Stimulated activated CD4-positive, alpha-beta T cell treated with anti-CD3 and anti-CD28 coated beads, Interleukin-15, amount 100 ng/mL, for 48 hours (primary cell): ENCODE results near the gene CBFA2T3.

Source experiments
- DNase-seq, 2 donors: peaks; one replicate each; pipeline ENCODE4 v3.0.0-alpha.2; 2020; ENCODE audit warnings: low read depth in 2 of 2

CBFA2T3 gene

DNA sequence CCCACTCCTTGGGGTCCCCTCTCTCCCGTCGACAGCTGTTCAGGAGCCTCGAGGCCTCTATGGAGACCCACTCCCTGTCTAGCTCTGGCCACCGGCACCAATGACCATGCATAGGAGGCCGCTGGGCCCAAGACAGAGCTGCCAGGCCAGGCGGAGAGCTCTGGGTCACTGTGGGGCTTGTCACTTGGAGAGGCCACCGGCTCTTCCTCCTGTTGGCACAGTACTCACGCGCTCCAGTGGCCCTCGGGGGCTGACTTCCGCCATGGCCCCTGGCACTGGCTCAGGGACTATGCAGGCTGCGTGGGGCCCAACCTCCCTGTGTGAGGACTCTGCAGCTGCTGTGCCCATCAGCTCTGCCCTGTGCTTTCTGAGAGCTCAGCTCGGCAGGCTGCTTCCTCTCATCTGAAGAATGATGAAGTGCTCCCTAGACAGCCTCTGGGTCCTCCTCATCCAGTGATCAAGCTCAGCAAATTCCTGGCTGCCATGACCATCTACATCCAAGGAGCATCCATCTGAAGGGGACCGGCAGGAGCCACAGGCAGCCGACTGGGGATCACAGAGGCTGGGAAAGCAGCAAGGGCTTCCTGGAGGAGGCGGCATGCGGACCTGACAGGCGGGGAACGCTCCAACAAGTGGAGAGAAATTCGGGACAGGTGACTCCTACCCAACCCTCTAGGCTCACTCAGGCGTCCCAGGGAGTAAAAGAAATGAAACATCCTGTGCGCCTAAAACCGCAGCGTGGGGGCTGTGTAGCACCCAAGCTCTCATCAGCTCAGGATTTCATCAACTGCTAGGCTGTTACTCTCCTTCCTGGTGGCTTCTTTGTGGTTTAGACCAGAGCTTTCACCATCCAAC lies 137.0 kb downstream of the CBFA2T3 start:
- no peak for DNase-seq

GRCh38 chr16:88839026-88839529 lies 137.9 kb downstream of the CBFA2T3 start:
- no peak for DNase-seq

- DNase-seq: no peak
These were observed 138.4 kb downstream of the CBFA2T3 start for GRCh38 chr16:88838566-88838965.

DNA sequence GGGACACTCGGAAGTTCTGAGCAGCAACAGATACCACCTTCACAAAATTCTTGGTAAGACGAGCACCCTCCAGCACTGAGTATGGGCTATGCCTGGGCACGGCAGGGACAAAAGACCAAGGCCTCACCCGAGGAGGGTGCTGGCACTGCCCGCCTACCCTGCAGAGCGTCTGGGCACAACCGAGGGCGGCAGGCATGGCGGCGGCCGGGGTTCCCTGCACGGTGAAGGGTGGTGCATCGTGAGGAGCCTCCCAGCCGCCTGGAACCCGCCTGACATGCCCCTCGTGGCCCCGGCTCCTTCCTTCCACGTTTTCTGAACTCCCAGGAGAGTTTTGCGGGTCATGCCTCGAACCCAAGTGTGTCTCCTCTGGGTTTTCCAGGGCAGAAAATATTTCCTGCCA lies 139.2 kb downstream of the CBFA2T3 start:
- DNase-seq: no peak

DNA sequence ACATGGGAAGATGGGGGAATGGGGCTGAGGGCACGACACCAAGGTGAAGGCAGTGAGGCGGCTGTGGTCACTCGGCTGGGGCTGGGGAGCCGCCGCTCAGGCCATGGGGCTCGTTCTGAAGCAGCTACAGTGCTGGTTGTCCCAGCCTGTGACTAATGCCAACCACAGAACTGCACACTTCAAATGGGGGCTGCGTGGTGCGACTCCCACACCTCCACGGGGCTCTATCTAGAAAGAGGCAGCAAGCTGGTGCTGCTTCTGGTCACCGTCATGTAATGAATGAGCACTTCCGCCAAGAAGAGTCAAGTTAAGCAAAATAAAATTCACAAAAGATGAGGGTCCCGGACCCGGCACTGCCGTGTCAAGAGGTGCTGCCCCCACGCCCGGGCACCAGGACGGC lies 140.2 kb downstream of the CBFA2T3 start:
- DNase-seq: no peak

DNA sequence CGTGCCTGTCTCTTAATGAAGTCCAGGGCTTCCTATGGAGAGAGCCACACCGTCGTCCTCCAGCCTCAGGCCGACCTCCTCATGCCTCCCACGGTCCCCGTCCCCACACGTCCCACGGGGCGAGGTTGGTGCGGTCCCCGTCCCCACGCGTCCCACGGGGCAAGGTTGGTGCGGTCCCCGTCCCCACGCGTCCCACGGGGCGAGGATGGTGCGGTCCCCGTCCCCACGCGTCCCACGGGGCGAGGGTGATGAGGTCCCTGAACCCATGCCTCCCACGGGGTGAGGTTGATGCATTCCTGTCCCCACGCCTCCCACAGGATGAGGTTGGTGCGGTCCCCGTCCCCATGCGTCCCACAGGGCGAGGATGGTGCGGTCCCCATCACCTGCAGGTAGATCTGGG lies 141.2 kb downstream of the CBFA2T3 start:
- DNase-seq: no peak

GRCh38 chr16:88835383-88835782 lies 141.6 kb downstream of the CBFA2T3 start:
- no peak for DNase-seq

GRCh38 chr16:88834670-88835069 lies 142.3 kb downstream of the CBFA2T3 start:
- DNase-seq: no peak

- DNase-seq: no peak
These were observed 143.9 kb downstream of the CBFA2T3 start for GRCh38 chr16:88833086-88833485.

DNA sequence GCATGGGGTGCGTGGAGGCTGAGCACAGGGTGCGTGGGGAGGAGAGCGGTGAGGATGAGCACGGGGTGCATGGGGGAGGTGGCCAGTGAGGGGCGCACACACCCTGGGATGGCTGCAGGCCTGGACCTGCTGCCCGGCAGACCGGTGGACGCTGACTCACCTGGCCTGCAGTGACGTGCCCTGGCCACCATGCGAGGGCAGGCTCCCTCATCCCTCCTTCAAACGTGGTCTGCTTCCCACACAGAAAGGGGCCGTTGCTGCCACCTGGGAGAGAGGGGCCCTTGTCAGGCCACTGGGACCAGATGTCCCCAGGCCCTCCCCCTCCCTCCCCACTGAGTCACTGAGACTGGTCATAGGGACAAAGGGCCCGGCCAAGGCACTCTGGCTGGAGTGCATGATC lies 145.2 kb downstream of the CBFA2T3 start:
- no peak for DNase-seq

DNA sequence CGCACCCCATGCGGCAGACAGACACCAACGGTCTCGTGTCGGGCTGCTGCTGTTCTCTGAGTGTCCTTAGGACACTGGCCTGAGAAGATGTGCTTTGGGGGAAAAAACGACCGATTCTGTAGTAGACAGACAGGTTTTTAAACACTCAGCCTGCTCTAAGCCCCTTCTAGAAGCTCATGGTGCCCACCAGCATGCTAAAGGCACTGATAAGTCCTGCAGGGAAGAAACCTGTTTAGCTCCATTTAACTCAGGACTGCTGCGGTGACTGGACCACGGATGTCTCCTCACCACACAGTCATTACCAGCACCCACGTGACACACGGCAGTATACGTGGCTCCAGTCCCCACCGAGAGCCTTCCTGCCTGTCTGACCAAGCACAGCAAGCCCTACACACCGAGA lies 146.2 kb downstream of the CBFA2T3 start:
- DNase-seq: no peak

GRCh38 chr16:88830258-88830657 lies 146.7 kb downstream of the CBFA2T3 start:
- DNase-seq: no peak

DNA sequence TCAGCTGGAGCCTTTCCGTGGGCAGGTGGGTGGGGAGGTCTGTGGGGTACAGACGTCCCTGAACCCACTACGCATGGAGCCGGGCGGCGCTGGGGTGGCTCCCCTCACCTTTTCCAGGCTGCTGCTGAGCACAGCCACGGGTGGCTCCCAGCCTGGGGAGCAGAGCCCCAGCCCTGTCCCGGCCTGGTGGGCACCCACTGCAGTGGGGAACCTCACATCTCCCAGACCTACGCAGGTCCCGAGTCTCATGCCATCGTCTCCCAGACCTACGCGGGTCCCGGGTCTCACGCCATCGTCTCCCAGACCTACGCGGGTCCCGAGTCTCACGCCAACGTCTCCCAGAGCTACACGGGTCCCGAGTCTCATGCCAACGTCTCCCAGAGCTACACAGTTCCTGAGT lies 148.3 kb downstream of the CBFA2T3 start:
- no peak for DNase-seq

DNA sequence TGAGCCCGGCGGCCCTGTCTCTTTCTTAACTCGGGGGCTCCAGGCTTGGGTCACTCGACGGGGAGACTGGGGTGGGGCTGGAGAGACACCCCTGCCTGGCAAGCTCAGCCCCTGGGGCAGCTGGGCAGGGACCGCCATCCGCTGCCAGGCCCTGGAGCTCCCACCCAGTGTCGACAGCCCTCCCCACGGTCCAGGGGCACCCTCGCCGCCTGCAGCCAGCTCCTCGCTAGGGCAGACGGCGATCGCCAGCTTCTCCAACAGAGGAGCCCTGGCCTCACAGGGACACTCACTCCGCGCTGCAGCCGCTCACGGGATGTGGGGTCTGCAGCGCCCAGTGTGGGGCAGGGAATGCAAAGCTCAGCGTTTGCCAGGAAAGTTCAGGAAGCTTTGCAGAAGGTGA lies 149.3 kb downstream of the CBFA2T3 start:
- DNase-seq: no peak

DNA sequence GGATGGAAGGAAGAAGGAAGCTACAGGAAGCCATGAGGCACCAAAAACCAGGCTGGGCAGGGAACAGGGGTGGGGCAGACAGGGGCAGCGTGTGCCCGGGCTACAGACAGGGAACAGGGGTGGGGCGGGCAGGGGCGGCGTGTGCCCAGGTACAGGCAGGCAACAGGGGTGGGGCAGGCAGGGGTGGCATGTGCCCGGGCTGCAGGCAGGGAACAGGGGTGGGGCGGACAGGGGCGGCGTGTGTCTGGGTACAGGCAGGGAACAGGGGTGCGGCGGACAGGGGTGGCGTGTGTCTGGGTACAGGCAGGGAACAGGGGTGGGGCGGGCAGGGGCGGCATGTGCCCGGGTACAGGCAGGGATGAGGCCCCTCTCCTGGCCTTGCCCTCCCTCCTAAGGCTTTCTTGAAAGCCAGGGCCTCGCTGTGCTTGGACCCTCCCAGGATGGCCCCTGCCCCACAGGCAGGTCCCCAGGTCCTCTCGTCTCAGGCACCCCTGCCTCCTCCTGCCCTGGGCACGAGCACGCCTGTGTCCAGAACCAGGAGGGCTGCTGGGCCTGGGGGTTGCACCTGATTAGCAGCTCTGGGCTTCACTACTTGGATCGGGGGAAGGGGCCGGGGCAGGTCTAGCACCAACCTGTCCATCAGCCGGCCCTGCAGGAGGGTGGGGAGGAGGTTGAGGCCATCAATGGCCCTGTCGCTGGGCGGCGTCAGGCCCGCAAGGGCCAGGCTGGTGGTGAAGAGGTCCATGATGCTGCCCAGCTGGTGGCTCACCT lies 150.8 kb downstream of the CBFA2T3 start:
- no peak for DNase-seq

GRCh38 chr16:88825146-88825545 lies 151.9 kb downstream of the CBFA2T3 start:
- no peak for DNase-seq
